ENCODE data around the gene KRTAP10-4.

KRTAP10-4 gene

DNA sequence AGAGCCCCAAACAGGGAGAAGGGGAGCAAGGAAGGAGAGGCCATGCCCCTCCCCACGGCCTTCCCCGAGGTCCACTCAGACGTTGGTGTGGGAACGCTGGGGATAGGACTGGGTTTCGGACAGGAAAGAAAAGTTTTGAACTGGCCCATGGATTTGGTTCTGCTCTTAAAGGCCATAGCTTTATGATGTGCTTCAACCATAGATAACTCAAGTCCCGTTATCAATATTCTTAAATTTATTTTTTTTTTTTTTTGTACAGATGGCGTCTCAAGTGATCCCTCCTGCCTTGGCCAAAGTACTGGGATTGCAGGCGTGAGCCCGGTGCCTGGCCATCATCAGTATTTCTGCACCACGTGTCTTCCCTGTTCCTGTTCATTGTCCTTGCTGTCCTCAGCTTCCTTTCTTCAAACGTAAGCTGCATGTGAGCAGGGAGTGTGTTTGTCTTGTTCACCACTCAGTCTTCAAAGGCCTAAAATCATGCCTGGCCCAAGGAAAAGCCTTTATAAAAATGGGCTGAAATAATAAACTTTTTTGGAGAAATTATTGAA, 32.7 kb upstream of the KRTAP10-4 start:
- H2BK120ac ChIP-seq (ENCODE audit: low read depth, low read length): no peak overlapping the region
- no peak overlapping the region for H2BK12ac ChIP-seq (ENCODE audit: low read length)
- peaks cover 3 to 9% of the 10 kb centered on the region in 2 donors for H3K9me3 ChIP-seq (replicated peaks in 1 of 2; ENCODE audit: control insufficient read depth in 2 of 2, insufficient read depth in 1 of 2, low read depth in 1 of 2, low read length in 2 of 2)
- no peak for DNase-seq (ENCODE audit: low spot score)
- no peak overlapping the region for H4K8ac ChIP-seq (ENCODE audit: low read depth, low read length)
- H2BK15ac ChIP-seq (ENCODE audit: low read length): peak overlapping the region; percentile 46
- no peaks in the 10 kb centered on the region for H3K4me1 ChIP-seq (ENCODE audit: control insufficient read depth in 2 of 2, insufficient read depth in 1 of 2, low read depth in 1 of 2, low read length in 2 of 2)
- no peak overlapping the region for H4K91ac ChIP-seq (ENCODE audit: low read depth, low read length, poor library complexity)
- no peaks in the 10 kb centered on the region for H3K36me3 ChIP-seq (replicated peaks in 1 of 2; ENCODE audit: control insufficient read depth in 2 of 2, insufficient read depth in 2 of 2, low read length in 2 of 2)
- H2AFZ ChIP-seq (ENCODE audit: low read length): no peak overlapping the region
- no peak overlapping the region for H2BK5ac ChIP-seq (ENCODE audit: low read length)
- no peak overlapping the region for H3K23ac ChIP-seq (ENCODE audit: low read depth, low read length, poor library complexity)
- no peak overlapping the region for H3K27ac ChIP-seq (replicated peaks; ENCODE audit: low read length)
- H3K18ac ChIP-seq (ENCODE audit: low read length): no peak overlapping the region
- H3K4me2 ChIP-seq (ENCODE audit: insufficient read depth, low read length, poor library complexity, severe bottlenecking): no peak overlapping the region
- H3K79me1 ChIP-seq (ENCODE audit: low read depth, low read length): no peaks in the 10 kb centered on the region
- no peak overlapping the region for H3K14ac ChIP-seq (ENCODE audit: low read length)
- peaks cover 0 to 15% (median 0%) of the 10 kb centered on the region in 3 experiments for H3K27me3 ChIP-seq (ENCODE audit: control insufficient read depth in 3 of 3, insufficient read depth in 3 of 3, low read depth in 1 of 3, low read length in 3 of 3)
- WGBS, 2 donors (ENCODE audit: extremely low coverage in 2 of 2, insufficient read length in 2 of 2, insufficient replicate concordance in 1 of 2): no CpG with 5 or more reads among the region's 11 CpGs
- H3K4me3 ChIP-seq (ENCODE audit: low read length in 2 of 2): no peak overlapping the region
- peak overlapping the region; percentile 27 for H3K9ac ChIP-seq (ENCODE audit: low read depth, low read length, poor library complexity)
- H3K4ac ChIP-seq (ENCODE audit: low read length): no peak overlapping the region
- H2AK5ac ChIP-seq (ENCODE audit: low read depth, low read length): peak overlapping the region; percentile 49

DNA sequence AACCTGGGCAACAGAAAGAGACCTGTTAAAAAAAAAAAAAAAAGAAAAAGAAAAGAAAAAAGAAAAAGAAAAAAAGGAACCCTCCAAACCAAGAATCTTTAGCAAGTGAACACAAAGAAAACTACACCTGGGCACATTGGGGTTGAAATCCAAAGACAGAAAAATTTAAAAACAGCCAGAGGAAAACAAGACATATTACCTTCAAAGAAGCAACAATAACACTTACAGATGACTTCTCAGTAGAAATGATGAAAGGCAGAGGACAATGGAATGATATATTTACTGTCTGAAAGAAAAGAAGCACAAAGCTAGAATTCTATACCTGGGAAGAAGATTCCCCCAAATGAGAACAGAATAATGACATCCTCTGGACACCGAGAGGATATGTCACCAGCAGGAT, 30.8 kb upstream of the KRTAP10-4 start:
- H2BK120ac ChIP-seq (ENCODE audit: low read depth, low read length): no peak overlapping the region
- no peaks in the 10 kb centered on the region for H3K79me1 ChIP-seq (ENCODE audit: low read depth, low read length)
- no peak overlapping the region for H3K23ac ChIP-seq (ENCODE audit: low read depth, low read length, poor library complexity)
- H3K4me2 ChIP-seq (ENCODE audit: insufficient read depth, low read length, poor library complexity, severe bottlenecking): no peak overlapping the region
- H3K4ac ChIP-seq (ENCODE audit: low read length): no peak overlapping the region
- H3K36me3 ChIP-seq (replicated peaks in 1 of 2; ENCODE audit: control insufficient read depth in 2 of 2, insufficient read depth in 2 of 2, low read length in 2 of 2): no peaks in the 10 kb centered on the region
- H3K27ac ChIP-seq (replicated peaks; ENCODE audit: low read length): no peak overlapping the region
- H4K91ac ChIP-seq (ENCODE audit: low read depth, low read length, poor library complexity): no peak overlapping the region
- DNase-seq (ENCODE audit: low spot score): no peak
- H2AFZ ChIP-seq (ENCODE audit: low read length): no peak overlapping the region
- no peak overlapping the region for H3K9ac ChIP-seq (ENCODE audit: low read depth, low read length, poor library complexity)
- WGBS, 2 donors (ENCODE audit: extremely low coverage in 2 of 2, insufficient read length in 2 of 2, insufficient replicate concordance in 1 of 2): no CpG with 5 or more reads among the region's 1 CpG
- no peak overlapping the region for H3K4me3 ChIP-seq (ENCODE audit: low read length in 2 of 2)
- H3K27me3 ChIP-seq (ENCODE audit: control insufficient read depth in 3 of 3, insufficient read depth in 3 of 3, low read depth in 1 of 3, low read length in 3 of 3): peaks cover 0 to 1% (median 0%) of the 10 kb centered on the region in 3 experiments
- no peak overlapping the region for H2AK5ac ChIP-seq (ENCODE audit: low read depth, low read length)
- H2BK15ac ChIP-seq (ENCODE audit: low read length): no peak overlapping the region
- no peak overlapping the region for H3K14ac ChIP-seq (ENCODE audit: low read length)
- H3K18ac ChIP-seq (ENCODE audit: low read length): no peak overlapping the region
- H4K8ac ChIP-seq (ENCODE audit: low read depth, low read length): no peak overlapping the region
- peaks cover 3 to 11% of the 10 kb centered on the region in 2 donors for H3K9me3 ChIP-seq (replicated peaks in 1 of 2; ENCODE audit: control insufficient read depth in 2 of 2, insufficient read depth in 1 of 2, low read depth in 1 of 2, low read length in 2 of 2)
- H3K4me1 ChIP-seq (ENCODE audit: control insufficient read depth in 2 of 2, insufficient read depth in 1 of 2, low read depth in 1 of 2, low read length in 2 of 2): no peaks in the 10 kb centered on the region
- H2BK5ac ChIP-seq (ENCODE audit: low read length): no peak overlapping the region
- no peak overlapping the region for H2BK12ac ChIP-seq (ENCODE audit: low read length)

DNA sequence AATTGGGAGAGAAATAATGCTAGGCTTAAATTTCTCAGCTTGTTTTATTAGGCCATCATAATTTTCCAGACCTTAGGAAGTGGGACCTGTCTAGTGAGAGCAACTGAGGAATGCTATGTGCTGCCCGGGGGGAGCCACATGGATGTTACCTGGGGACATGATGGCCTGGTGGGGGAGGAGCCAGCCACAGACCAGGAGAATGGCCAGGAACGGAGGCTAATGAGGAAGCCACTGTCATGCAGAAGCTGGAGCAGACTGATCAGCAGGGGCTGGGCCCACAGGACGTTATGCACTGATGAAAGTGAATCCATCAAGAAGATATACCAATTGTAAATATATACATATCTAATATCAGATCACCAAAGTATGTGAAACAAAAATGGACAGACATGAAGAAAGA, 29.0 kb upstream of the KRTAP10-4 start:
- no CpG with 5 or more reads among the region's 3 CpGs for WGBS, 2 donors (ENCODE audit: extremely low coverage in 2 of 2, insufficient read length in 2 of 2, insufficient replicate concordance in 1 of 2)
- no peak overlapping the region for H2BK5ac ChIP-seq (ENCODE audit: low read length)
- H3K4me3 ChIP-seq (ENCODE audit: low read length in 2 of 2): no peak overlapping the region
- H3K4me1 ChIP-seq (ENCODE audit: control insufficient read depth in 2 of 2, insufficient read depth in 1 of 2, low read depth in 1 of 2, low read length in 2 of 2): peaks cover 8 to 11% of the 10 kb centered on the region in 2 donors
- H3K23ac ChIP-seq (ENCODE audit: low read depth, low read length, poor library complexity): no peak overlapping the region
- H4K91ac ChIP-seq (ENCODE audit: low read depth, low read length, poor library complexity): no peak overlapping the region
- peaks cover 3 to 11% of the 10 kb centered on the region in 2 donors for H3K9me3 ChIP-seq (replicated peaks in 1 of 2; ENCODE audit: control insufficient read depth in 2 of 2, insufficient read depth in 1 of 2, low read depth in 1 of 2, low read length in 2 of 2)
- no peak overlapping the region for H2BK120ac ChIP-seq (ENCODE audit: low read depth, low read length)
- no peaks in the 10 kb centered on the region for H3K79me1 ChIP-seq (ENCODE audit: low read depth, low read length)
- no peak overlapping the region for H2AK5ac ChIP-seq (ENCODE audit: low read depth, low read length)
- H3K27ac ChIP-seq (replicated peaks; ENCODE audit: low read length): no peak overlapping the region
- no peaks in the 10 kb centered on the region for H3K36me3 ChIP-seq (replicated peaks in 1 of 2; ENCODE audit: control insufficient read depth in 2 of 2, insufficient read depth in 2 of 2, low read length in 2 of 2)
- no peak overlapping the region for H2AFZ ChIP-seq (ENCODE audit: low read length)
- H3K18ac ChIP-seq (ENCODE audit: low read length): peak overlapping the region; percentile 19
- H3K9ac ChIP-seq (ENCODE audit: low read depth, low read length, poor library complexity): no peak overlapping the region
- H3K4ac ChIP-seq (ENCODE audit: low read length): no peak overlapping the region
- no peak overlapping the region for H4K8ac ChIP-seq (ENCODE audit: low read depth, low read length)
- H2BK15ac ChIP-seq (ENCODE audit: low read length): no peak overlapping the region
- no peak overlapping the region for H2BK12ac ChIP-seq (ENCODE audit: low read length)
- H3K27me3 ChIP-seq (ENCODE audit: control insufficient read depth in 3 of 3, insufficient read depth in 3 of 3, low read depth in 1 of 3, low read length in 3 of 3): no peaks in the 10 kb centered on the region
- DNase-seq (ENCODE audit: low spot score): no peak
- no peak overlapping the region for H3K14ac ChIP-seq (ENCODE audit: low read length)
- H3K4me2 ChIP-seq (ENCODE audit: insufficient read depth, low read length, poor library complexity, severe bottlenecking): no peak overlapping the region

DNA sequence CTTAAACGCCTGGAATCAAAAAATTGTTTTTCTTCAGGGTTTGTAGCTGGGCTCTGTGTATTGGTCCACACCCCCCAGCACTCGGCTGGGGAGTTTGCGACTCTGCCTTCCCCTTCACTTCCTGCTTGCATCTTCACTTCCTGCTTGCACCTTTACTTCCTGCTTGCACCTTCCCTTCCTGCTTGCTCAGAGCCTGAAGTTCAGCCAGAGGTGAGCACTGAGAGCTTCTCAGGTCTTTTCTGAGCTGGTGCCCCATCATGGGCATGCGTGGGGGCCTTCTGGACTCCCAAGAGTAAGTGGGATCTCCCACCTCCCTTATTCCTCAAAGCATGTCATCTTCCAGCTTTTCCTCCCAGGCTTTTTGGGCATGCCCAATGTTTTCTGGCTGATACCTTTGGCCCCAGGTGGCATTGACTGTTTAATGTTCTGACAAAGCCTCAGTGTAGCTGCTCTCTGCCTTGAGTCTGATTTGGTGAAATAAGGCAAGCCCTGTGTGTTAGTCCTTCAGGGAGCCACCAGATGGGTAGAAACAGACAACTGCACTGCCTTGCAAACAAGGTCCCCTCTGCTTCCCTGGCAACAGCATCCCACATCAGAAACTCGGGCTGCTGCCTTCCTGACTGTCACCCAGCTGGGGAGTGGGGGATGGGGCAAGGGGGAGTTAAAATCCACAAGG, 25.7 kb upstream of the KRTAP10-4 start:
- no peak for DNase-seq (ENCODE audit: low spot score)
- Histone ChIP-seq H3K36me3 (replicated peaks in 1 of 2; ENCODE audit: control insufficient read depth in 2 of 2, insufficient read depth in 2 of 2, low read length in 2 of 2) (no peaks in the 10 kb centered on the region), H4K8ac (ENCODE audit: low read depth, low read length) (no peak overlapping the region), H2AFZ (ENCODE audit: low read length) (peak overlapping the region; percentile 71), H3K18ac (ENCODE audit: low read length) (peak overlapping the region; percentile 69), H3K9ac (ENCODE audit: low read depth, low read length, poor library complexity) (no peak overlapping the region), H3K27ac (replicated peaks; ENCODE audit: low read length) (no peak overlapping the region), H3K4me1 (ENCODE audit: control insufficient read depth in 2 of 2, insufficient read depth in 1 of 2, low read depth in 1 of 2, low read length in 2 of 2) (peaks cover 21 to 22% of the 10 kb centered on the region in 2 donors), H3K79me1 (ENCODE audit: low read depth, low read length) (no peaks in the 10 kb centered on the region), H2BK15ac (ENCODE audit: low read length) (no peak overlapping the region), H3K27me3 (ENCODE audit: control insufficient read depth in 3 of 3, insufficient read depth in 3 of 3, low read depth in 1 of 3, low read length in 3 of 3) (no peaks in the 10 kb centered on the region), H3K9me3 (replicated peaks in 1 of 2; ENCODE audit: control insufficient read depth in 2 of 2, insufficient read depth in 1 of 2, low read depth in 1 of 2, low read length in 2 of 2) (peaks cover 3% of the 10 kb centered on the region in 2 donors), H2BK12ac (ENCODE audit: low read length) (no peak overlapping the region), H4K91ac (ENCODE audit: low read depth, low read length, poor library complexity) (no peak overlapping the region), H2BK120ac (ENCODE audit: low read depth, low read length) (no peak overlapping the region), H3K23ac (ENCODE audit: low read depth, low read length, poor library complexity) (no peak overlapping the region), H3K4ac (ENCODE audit: low read length) (no peak overlapping the region), H3K4me2 (ENCODE audit: insufficient read depth, low read length, poor library complexity, severe bottlenecking) (no peak overlapping the region), H3K4me3 (ENCODE audit: low read length in 2 of 2) (no peak overlapping the region), H2AK5ac (ENCODE audit: low read depth, low read length) (peak overlapping the region; percentile 48), H2BK5ac (ENCODE audit: low read length) (no peak overlapping the region), H3K14ac (ENCODE audit: low read length) (no peak overlapping the region)
- no CpG with 5 or more reads among the region's 5 CpGs for WGBS, 2 donors (ENCODE audit: extremely low coverage in 2 of 2, insufficient read length in 2 of 2, insufficient replicate concordance in 1 of 2)

Data from neuronal stem cell (in vitro differentiated cells).